HT-29 (cell line): ENCODE results near the gene BEND2. TPM values are rescaled to one million over a fixed set of nuclear protein-coding genes. Genes with fewer than 3 reads are reported as not detected.
"Not testable (repeated sequence)": the region's sequence is repeated elsewhere in the genome, so short reads cannot be mapped to it uniquely, and the experiment has no call there.

Experiments used
- DNase-seq: peaks from one replicate; pipeline ENCODE4 v3.0.0-alpha.2; 2015; ENCODE audit warnings: low spot score
- total RNA-seq: library from RNA; depleted of rRNA; stranded (reverse); fragments of >200 nt; shearing (Covaris generic); gene quantifications from 2 replicates; pipeline ENCODE4 v1.2.3, GENCODE V29; 2014; rRNA removed

BEND2 gene
- total RNA-seq = not detected in 2 replicates

DNA sequence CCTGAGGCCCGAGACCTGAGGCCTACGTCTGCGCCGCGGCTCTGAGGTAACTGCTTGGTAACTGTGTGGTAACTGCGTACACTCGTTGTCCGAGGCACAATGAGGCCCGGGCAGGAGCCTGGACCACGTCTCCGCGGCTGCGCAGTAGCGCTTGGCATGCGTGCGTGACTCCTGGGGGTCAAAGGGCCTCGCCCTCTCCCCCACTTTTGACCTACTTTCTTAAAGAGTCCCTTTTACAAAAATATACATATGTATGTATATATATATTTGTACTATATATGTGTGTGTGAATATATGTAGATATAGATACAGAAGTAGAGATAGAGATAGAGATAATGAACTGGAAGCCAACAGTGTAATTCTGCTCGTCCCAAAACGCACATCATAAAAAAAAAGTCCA lies at the start of gene BEND2:
Gene BEND2, minus strand, starts transcription at position 101 of the 400 bp plus-strand sequence. CDS start 136 bp downstream, outside the sequence.
- DNase-seq = no peak

DNA sequence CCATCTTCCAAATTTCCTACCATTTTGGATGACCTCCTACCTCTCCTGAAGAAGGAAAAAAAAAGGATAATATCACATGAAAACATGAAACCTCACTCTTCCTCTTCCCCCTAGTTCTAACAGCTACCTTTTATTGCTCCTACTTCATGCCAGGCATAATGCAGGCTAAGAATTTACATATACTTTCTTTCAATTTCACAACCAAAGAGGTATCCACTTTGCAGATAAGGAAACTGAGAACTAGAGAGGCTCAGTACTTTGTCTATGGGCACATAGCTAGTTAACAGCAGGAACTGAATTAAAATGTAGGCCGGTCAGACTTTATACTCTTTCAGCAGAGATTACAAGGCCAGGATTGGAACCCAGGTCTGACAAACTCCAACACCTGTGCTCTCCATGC lies 34.4 kb upstream of the BEND2 start:
- DNase-seq = no peak

DNA sequence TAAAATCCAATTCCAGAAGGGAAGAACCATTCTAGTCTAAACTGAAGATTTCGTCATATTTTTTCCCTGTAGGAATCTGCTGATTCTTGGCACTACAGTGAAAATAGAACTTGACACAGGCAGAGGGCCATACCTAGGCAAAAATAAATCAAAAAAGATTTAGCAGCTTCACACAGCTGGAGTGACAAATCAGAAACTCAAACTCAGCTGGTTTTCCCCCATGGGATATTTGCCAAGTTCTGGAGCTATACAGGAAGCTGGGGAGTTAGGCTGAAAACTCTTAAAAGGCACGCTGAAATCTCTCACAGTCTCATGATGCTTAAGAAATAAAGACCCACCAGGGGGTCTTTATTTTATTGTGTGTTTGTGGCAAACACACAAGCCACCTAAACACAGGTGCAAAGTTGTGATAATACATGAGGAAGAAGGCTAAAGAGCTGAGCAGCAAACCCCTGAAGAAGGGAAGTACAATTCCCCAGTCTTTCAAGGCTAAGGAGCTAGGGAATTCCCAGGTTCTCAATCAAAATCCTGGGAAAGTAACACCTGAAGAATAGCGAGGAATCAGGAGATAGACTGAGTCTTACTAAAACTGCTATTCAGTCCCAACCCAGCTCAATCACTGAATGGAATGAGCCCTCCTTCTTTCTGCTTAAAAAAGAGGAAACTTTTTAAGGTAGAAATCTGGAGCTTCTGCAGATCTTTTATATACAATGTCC lies 32.1 kb upstream of the BEND2 start:
- no peak for DNase-seq

DNA sequence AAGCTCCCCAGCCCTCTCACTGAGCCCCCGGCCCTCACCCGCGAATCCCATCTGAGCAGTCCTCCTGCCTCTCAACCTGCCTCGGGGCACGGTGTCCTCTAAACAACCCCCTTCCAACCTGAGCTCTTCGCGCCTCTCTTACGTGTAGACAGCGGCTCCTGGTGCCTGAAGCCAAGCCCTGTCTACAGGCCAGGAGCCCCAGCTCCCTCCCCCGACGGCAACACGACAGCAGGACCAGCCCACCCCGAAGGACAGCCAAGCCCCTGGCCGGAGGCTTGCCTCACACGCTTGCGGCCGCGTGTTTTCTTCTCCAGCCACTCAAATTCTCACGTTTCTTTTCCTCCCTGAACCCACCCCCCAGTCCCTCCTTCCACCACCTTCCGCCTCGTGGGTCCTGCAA lies 9.0 kb upstream of the BEND2 start:
- not testable (repeated sequence) for DNase-seq

DNA sequence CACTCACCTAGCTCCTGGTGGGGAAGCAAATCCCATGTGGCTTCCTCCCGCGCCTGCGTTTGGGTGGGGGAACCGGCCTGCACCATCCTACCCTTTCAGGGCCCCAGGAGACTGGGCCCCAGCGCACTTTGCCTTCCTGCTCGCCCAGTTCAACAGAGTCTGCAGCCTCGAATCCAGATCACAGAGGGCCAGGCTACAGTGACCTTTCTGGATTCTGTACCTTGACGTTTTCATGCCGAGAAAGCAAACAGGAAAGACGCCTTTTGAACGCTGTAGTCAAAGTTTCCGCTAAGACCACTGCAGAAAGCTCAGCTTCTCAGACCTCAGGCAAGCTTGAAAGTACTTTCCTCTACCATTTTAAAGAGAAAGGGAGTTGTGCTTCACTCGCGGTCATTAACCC lies 7.4 kb upstream of the BEND2 start:
- no peak for DNase-seq

DNA sequence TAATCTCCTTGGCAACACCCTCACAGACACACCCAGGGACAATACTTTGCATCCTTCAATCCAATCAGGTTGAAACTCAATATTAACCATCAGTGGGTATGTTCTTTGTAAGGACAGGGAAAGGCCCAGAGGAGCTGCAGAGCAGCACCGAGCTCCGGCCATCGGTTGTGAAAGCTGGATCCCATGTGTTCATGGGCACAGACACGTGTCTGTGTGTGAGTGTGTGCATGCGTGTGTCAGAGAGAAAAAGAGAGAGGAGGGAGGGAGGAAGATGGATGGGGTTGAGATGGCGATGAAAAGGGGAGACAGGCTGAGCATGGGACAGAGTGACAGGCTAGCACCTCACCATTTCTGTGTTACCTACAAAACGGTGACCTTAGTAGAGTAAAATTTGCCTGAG lies 6.8 kb upstream of the BEND2 start:
- no peak for DNase-seq

DNA sequence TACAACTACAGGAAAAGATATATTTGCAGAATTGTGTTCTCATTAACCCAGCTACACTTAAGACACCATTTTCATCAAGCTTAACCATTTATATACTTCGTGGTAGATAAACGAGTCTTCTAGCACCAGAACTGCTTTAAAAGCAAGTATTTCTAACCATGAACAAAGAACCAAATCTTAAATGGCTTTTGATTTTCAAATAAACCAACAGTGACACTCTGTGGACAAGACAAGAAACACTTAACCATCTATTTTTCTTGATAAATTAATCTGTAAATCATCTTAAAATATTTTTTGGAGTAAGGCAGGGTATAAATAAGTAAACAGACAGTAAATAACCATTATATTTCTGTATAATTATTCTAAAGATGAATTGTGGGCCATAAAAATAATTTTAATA lies 10.2 kb downstream of the BEND2 start:
- peak; percentile 37 for DNase-seq

DNA sequence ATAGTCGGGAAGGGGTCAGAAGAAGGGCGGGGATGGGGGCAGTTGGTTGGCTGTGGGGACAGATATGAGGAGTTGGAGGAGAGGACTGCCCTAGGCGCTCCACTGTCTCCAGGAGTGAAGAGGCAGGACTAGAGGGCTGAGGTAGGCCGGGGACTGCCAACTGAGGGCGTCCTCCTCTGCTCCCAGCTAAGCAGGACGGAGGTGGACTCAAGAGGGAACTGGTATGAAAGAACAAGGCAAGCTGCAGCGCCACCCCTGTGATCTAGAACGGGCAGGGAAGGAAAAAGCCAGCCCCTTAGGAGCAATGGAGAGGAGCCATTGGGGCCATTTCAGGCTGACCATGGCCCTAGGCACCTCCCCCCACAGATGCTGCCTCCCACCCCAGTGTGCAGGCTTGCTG lies 14.0 kb downstream of the BEND2 start:
- no peak for DNase-seq

DNA sequence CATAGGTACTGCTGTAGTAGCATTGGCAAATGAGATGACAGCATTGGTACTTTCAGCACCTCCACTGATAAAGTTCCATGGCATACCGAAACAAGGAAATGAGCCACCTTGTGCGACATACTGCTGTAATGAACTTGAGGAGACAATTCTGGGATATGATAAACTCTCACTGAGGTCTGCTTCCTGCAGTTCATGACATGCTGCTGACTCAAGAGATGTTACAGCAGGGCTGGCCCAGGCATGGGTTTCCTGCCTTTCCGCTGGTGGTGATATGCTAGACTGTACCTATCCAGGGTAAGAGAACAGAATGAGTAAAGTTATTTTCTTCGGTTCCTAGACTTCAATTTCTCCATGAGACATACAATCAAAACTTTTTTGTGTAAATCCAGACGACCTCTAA lies 17.1 kb downstream of the BEND2 start:
- DNase-seq = no peak

DNA sequence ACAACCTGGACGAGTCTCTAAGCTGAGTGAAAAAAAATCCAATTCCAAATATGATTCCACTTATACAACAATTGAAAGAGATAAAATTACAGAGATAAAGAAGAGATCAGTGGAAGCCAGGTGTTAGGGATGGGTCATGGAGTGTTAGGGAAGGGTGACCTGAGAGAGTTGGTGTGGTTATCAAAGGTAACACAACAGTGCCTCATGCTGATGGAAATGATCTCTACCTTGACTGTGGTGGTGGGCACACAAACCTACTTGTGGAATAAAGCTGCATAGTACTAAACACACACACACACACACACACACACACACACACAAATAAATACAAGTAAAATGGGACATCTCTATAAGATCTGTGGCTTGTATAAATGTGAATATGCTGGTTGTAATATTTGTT lies 26.0 kb downstream of the BEND2 start:
- DNase-seq = no peak

DNA sequence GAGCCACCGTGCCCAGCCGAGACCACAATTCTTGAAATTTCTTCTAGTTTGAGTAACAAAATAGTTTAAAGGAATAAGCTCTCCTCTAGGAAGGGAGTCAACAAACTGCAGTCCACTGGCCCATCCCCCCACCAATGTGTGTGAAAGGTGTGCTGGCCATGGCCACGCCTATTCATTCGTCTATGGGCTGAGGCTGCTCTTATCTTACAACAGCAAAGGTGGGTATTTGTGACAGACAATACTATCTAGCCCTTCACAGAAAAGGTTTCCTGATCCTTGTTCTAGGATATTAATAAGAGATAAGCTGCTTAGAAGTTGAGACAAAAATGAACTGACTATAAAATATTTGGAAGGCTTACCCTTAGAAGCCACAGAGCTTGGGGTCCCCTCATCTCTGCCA lies 41.2 kb downstream of the BEND2 start:
- DNase-seq = no peak

DNA sequence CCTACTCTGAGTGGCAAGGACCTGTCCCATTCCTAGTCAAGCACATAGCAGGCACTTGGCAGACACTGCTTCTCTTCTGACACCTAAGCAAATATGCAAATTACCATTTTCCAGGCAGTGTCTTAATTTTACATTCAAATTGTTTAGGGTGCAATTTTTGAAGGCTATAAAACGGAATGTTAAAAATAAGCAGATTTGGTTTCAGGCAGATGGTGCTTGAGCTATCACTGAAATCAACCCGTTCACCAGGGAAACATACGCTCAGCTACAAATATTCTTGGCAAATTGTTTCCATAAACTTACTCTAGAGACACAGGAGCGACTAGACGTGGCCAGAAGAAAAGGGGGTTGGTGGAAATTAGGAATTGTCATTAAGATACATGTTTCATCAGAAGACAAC lies 45.7 kb downstream of the BEND2 start:
- DNase-seq = no peak

DNA sequence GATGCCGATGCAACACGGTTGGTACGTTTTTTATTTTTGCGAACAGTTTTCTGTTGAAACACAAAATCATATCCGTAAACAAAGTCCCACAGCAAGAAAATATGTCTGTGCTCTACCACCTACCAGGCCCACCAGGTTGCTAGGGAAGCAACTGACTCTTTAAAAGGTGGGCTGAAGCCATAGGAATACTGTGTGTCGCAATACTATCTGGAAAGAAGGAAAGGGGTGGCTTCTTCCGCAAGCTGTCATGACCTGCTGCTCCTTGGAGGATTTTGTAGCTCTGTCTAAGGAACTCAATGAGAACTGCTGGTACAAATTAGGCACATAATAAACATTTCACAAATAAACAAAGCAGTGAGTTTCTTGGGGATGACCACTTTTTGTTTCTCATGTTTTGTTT lies 46.5 kb downstream of the BEND2 start:
- no peak for DNase-seq

DNA sequence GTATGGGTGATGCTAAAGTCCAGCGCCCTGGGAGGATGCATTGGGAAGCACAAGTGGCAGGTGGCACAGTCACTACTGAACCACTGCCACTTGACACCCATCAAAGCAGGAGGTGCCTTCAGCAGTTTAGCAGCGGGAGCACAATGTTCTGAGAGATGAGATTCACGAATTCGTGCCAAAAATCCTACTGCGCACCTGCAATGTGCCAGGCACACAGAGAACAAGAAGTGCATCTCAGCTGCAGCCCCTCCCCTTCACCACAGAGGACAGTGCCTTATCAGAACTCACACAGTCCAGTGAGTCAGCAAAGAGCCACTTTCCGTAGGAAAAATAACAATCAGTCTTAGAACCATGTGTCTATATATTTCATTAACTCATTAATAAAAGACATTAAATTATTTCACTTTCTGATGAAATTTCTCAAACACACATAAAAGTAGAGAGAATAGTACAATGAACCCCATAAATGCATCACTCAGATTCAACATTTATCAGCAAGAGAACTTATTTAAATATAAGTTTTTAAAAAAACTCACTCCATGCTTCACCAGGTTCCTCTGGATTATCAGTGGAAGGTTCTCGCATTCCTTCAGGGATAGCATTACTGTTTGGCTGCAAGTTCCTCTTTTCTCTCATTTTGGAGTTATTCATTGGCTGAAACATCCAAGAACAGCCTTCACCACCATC lies 47.0 kb downstream of the BEND2 start:
- DNase-seq = no peak

DNA sequence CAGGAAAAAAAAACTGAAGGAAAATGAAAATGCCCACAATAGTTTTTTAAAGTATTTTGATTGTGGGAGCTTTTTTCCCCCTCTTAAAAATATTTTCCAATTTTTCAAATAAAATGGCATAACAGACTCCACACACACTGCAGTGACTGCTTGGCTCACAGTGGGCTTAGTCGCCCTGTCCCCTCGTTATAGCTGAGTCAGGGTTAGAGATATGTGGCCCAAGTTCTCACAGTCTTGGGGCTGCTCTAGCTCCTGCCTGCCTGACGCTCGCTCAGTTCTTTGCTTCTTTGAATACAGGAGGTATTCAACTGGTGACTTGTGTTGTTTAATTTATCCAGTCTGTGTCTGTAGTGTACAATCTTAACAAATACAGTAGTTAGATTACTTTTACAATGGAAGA lies 47.7 kb downstream of the BEND2 start:
- DNase-seq = no peak

DNA sequence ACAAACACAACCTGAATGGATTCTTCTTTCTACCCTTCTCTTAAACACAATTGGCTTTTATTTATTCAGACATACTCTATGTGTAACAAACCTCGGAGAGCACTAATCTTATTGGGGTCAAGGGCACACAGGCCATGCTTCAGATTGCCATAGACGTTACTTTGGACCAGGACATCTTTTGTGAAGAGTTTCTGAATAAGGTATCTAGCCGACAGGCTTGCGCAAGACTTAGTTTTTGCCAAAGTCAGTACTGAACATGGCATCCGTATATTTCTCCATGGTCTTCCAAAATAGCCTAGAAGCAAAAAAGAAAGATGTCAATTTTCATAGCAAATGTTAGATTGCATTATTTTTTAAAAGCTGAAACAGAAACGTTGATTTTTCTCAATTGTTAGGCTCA lies 49.8 kb downstream of the BEND2 start:
- DNase-seq = no peak

DNA sequence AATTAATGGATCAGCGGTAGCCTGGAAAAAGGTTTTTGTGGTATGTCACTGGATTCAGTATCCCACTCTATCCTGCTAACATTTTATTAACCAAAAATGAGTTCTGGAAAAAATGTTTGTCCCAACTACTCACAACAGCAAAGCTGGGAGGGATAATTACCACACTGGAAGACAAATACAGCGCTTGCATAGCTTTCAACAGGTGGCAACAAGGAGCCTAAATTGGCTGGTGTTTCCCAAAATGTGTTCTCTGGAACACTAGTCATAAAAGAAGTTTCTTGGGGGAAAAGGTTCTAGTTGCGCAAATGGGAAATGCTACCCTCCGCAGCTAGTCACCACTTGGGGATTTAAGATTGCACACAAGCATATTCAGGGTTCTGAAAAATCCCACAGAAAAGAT lies 54.6 kb downstream of the BEND2 start:
- DNase-seq = no peak

DNA sequence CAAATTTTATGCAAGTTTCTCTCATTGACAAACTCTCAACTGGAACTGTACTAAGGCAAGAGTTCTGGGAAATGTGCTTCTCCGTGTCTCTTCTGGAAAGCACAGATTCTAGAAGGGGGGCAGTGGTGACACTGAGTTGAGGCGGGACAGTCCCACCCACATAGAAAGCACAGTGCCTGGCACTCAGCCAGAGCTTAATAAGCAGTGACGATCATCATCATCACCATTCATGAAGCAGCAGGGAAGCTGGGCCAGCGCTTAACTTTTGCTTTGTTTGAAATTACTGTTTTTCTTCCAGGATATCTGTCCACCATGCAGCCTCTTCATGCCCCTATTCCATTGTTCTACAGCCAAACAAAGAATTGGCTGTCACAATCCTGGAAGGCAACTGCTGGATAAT lies 60.3 kb downstream of the BEND2 start:
- DNase-seq = no peak

DNA sequence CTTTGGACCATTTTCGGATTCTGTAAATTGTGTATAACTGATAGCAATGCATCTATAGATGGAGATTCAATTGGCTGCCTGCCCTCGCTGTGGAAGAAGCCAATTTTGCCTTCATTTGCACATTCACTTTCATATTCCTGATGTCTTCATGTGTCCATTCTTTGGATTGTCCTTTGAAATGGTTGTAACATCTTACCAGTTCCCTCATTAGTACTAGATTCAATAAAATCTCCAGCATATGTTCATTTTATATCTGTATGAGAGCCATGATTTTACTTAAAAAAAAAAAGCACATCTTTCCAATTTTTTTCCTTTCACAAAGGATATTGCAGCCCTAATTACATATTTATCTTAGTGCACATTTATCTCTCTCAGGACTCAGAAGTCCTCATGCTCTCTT lies 61.7 kb downstream of the BEND2 start:
- no peak for DNase-seq

DNA sequence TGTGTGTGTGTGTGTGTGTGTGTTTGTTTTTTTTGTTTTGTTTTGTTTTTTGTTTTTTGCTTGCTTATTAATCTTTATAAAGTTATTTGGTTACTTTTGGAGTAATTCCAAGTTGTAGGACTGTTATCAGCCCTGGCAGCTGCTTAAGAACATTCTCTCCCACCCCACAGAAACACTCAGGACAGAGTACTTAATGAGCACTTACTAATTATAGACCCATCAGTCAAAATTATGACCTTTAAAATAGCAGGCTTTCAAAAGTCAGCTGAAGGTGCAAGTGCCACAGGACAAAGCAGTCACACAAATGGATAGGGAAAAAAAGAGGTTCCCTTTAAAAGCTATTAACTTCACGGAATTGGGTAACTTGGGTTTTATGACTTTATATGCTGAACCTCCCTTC lies 69.0 kb downstream of the BEND2 start:
- DNase-seq = no peak

DNA sequence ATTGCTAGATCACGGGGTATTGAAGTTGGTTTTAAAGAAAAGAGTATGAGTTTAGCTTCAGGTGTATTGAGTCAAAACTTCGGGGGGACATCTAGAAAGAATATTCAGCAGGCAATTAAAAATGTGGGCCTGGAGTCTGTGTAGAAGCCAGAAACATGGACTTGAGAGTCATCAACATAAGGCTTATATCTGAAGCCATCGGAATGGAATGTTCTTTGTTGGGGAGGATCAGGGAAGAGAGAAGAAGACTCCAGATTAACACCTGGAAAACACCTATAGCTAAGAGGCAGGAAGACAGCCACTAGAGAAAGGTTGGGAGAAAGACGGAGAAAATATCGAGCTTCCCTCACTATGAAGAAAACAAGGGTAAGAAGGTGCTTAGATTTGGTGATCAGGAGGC lies 69.5 kb downstream of the BEND2 start:
- DNase-seq = no peak

DNA sequence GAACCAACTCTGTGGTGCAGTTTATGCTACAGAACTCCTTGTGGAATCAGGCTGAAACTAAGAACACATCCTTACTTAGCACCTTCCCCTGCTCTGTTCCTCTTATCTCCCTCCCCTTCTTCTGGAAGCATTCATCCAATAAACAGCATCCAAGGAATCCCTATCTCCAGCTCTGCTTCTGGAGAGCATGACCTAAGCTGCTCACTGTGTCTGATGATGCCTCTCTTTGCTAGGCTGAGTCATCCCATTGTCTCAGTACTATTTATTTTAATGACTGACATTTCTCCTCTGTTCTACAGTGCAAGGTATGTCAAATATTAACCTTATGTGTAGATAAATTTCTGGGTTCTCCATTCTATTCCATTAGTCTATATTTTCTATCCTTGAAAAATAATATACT lies 71.2 kb downstream of the BEND2 start:
- DNase-seq = no peak

DNA sequence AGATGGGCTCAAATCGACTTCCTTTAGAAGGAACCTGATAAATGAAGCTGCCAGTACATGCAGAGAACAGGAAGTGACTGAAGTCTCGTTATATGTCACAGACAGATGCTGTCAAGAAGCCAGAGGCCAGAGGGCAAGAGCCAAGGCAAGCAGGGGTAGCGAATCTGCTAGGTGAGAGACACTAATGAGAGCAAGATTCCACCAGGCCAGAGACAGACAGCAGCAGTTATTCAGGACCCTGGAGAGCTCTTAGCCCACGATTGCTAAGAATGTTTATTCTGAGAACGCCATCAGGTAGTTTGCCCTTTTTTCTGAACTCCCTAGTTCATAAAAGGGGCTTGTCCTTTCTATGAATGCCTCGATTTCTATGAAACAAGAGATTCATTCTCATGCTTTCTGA lies 73.7 kb downstream of the BEND2 start:
- DNase-seq = peak; percentile 51

DNA sequence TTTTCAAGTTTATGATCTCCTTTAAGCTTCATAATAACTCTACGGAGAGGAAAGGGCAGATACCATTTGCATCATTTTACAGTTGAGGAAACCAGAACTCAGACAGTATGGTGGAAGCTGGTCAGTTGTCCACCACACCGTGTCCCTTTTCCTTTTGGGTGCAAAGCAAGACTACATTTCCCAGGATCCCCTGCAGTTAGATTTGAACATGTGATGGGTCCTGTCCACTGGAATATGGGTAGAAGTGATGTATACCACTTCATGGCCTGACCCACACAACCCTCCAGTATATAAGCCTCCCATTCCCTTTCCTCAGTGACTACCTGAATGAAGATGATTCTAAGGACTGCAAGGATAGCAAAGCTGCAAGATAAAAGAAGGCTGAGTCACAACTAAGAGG lies 74.7 kb downstream of the BEND2 start:
- DNase-seq = no peak
